Calu3 (cell line): Measurements from ENCODE around the gene RGS13. TPM values are rescaled to one million over a fixed set of nuclear protein-coding genes. Genes with fewer than 3 reads are reported as not detected.

ENCODE experiments used
- BruUV-seq: library from RNA; stranded (reverse); fragments of 400-500 nt; replicated peaks from 2 replicates; lab custom pipeline; 2021; lab: Mats Ljungman, UMichigan
- CTCF ChIA-PET: fragments of 300-600 bp; sonication (Branson Sonifier 250); formaldehyde crosslinking; loops from one replicate; lab custom pipeline; 2022; ENCODE audit warnings: antibody characterized with exemption; lab: Charles Lee
- DNase-seq: peaks from one replicate; pipeline ENCODE4 v3.0.0; 2022
- H3K27ac Mint-ChIP-seq: one replicate; pipeline ENCODE4 v1.8.0; 2022; ENCODE audit warnings: mixed read lengths; ENCODE audit not compliant: unreplicated experiment
- H3K27me3 Mint-ChIP-seq: one replicate; pipeline ENCODE4 v1.8.0; 2022; ENCODE audit warnings: mixed read lengths; ENCODE audit not compliant: unreplicated experiment
- H3K36me3 Mint-ChIP-seq: one replicate; pipeline ENCODE4 v1.8.0; 2022; ENCODE audit warnings: mild to moderate bottlenecking, moderate library complexity, mixed read lengths; ENCODE audit not compliant: insufficient read depth, unreplicated experiment
- H3K4me1 Mint-ChIP-seq: one replicate; pipeline ENCODE4 v1.8.0; 2022; ENCODE audit warnings: mild to moderate bottlenecking, low read depth, mixed read lengths; ENCODE audit not compliant: unreplicated experiment
- H3K4me3 Mint-ChIP-seq: one replicate; pipeline ENCODE4 v1.8.0; 2022; ENCODE audit warnings: mild to moderate bottlenecking, low read depth, moderate library complexity, mixed read lengths; ENCODE audit not compliant: unreplicated experiment
- H3K9me3 Mint-ChIP-seq: one replicate; pipeline ENCODE4 v1.8.0; 2022; ENCODE audit warnings: low read depth, mixed read lengths; ENCODE audit not compliant: unreplicated experiment
- intact Hi-C: fragments of 100-400 bp; cut with micrococcal nuclease; formaldehyde crosslinking; loops from one replicate; pipeline ENCODE4 v1.10.0; 2022; ENCODE audit not compliant: unreplicated experiment
- total RNA-seq: library from RNA; stranded (reverse); gene quantifications from 2 replicates; pipeline ENCODE4 v1.2.3, GENCODE V29; 2022
- TF ChIP-seq, protein P1 (sequence below): fragments of 200-600 bp; IDR thresholded peaks from one replicate; pipeline ENCODE4 v1.8.0; 2022; ENCODE audit warnings: antibody characterized with exemption; ENCODE audit not compliant: unreplicated experiment

RGS13 gene
- total RNA-seq, 1 experiment from 2014 or later: not detected

DNA sequence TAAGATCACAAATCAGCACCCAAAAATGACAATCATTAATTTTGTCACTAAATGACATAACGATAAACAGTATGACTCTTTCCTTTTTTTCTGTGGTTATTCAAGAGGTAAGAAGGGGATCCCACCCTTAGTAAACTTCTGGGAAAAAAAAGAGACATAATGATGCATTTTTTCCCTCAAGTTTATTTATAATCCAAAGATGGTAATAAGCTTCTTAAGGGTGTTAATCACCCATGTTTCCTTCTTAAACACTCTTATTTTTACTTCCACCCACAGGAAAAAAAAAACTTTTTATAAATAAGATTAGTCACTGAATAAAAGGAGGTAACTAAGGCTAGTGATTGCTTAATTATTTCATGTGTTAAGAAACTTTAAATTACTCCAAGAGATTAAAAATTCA lies 35.7 kb upstream of the RGS13 start:
- DNase-seq: no peak
- CTCF ChIA-PET: interaction anchor here (0.6 to 0.7 kb wide), 2 partner anchors 316 to 1085 kb away, joined by 3 read pairs; no protein-coding TSS in a partner anchor
- Mint-ChIP-seq H3K4me1 (no peaks in the 10 kb centered on the region), H3K36me3 (no peaks in the 10 kb centered on the region), H3K27me3 (no peaks in the 10 kb centered on the region), H3K9me3 (no peaks in the 10 kb centered on the region), H3K27ac (no peak overlapping the region), H3K4me3 (no peak overlapping the region)
- BruUV-seq: no TSS peak
- intact Hi-C loops: no loop called here
- TF ChIP-seq, protein P1, sequence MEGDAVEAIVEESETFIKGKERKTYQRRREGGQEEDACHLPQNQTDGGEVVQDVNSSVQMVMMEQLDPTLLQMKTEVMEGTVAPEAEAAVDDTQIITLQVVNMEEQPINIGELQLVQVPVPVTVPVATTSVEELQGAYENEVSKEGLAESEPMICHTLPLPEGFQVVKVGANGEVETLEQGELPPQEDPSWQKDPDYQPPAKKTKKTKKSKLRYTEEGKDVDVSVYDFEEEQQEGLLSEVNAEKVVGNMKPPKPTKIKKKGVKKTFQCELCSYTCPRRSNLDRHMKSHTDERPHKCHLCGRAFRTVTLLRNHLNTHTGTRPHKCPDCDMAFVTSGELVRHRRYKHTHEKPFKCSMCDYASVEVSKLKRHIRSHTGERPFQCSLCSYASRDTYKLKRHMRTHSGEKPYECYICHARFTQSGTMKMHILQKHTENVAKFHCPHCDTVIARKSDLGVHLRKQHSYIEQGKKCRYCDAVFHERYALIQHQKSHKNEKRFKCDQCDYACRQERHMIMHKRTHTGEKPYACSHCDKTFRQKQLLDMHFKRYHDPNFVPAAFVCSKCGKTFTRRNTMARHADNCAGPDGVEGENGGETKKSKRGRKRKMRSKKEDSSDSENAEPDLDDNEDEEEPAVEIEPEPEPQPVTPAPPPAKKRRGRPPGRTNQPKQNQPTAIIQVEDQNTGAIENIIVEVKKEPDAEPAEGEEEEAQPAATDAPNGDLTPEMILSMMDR: no peak

DNA sequence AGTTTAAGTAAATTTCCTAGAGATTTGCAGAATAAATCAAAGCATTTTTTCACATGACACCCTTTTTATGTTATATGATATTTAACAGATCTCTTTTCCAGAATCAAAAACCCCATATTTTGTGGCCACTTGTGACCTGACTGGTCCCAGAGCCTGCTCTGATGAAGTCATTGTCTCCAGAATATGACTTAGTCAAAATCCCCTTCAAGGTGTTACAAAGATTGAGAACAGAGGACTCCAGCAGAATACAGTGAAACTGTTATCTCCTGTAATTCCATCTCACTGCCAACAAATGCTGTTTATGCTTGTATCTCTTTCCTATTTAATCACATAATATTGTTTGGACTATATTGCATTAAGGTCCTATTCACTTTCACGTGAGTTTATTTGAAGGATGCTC lies 34.8 kb upstream of the RGS13 start:
- H3K4me1 Mint-ChIP-seq: no peaks in the 10 kb centered on the region
- H3K9me3 Mint-ChIP-seq: no peaks in the 10 kb centered on the region
- no peak overlapping the region for H3K27ac Mint-ChIP-seq
- BruUV-seq: no TSS peak
- H3K36me3 Mint-ChIP-seq: no peaks in the 10 kb centered on the region
- no peak overlapping the region for H3K4me3 Mint-ChIP-seq
- intact Hi-C loops: no loop called here
- no peaks in the 10 kb centered on the region for H3K27me3 Mint-ChIP-seq
- CTCF ChIA-PET: no interaction called here
- no peak for DNase-seq
- TF ChIP-seq, protein P1: no peak

DNA sequence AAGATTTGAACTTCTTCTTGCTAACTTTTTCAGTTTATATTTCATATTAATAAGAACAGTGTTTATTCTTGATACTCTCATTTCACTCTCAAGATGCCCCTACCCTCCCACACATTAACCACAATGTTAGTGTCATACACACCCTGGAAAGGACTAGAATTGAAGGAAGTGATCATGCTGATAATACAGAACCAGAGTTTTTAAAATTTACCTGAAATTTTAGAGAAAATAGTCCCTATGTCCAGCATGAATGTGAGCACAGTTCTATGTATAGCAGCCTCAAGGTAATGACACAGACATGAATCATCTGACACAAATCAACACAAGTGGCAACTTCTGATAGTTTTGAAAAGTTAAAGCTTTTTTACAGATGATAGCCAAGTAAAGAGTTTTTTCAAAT lies 34.4 kb upstream of the RGS13 start:
- CTCF ChIA-PET: no interaction called here
- intact Hi-C loops: no loop called here
- no TSS peak for BruUV-seq
- TF ChIP-seq, protein P1: no peak
- no peak overlapping the region for H3K4me3 Mint-ChIP-seq
- H3K9me3 Mint-ChIP-seq: no peaks in the 10 kb centered on the region
- no peak overlapping the region for H3K27ac Mint-ChIP-seq
- no peaks in the 10 kb centered on the region for H3K4me1 Mint-ChIP-seq
- no peaks in the 10 kb centered on the region for H3K36me3 Mint-ChIP-seq
- no peak for DNase-seq
- H3K27me3 Mint-ChIP-seq: no peaks in the 10 kb centered on the region

DNA sequence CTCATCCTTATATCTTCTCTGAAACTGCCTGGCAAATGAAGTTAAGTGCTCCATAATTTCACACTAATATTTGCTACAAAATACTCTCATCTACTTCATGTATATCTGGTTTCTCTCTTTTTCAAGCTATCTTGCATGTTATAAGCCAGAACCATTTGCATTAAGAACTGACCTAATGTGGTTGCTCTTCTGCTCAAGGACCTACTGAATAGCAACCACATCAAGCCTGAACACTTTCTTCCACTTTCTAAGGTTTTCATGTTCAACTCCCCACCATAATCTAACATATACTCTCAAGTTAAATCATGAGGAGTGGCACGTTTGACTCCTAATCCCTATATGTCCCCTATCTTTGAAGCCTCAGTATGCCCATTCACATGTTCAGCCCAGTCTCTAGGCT lies 33.2 kb upstream of the RGS13 start:
- Mint-ChIP-seq H3K9me3 (no peaks in the 10 kb centered on the region), H3K4me1 (no peaks in the 10 kb centered on the region), H3K27me3 (no peaks in the 10 kb centered on the region), H3K36me3 (no peaks in the 10 kb centered on the region), H3K27ac (no peak overlapping the region), H3K4me3 (no peak overlapping the region)
- CTCF ChIA-PET: interaction anchor here (0.5 kb wide), 1 partner anchor 8 kb away, joined by 3 read pairs; no protein-coding TSS in a partner anchor
- intact Hi-C loops: no loop called here
- BruUV-seq: no TSS peak
- TF ChIP-seq, protein P1: no peak
- no peak for DNase-seq
